GM13977 (cell line): Measurements from ENCODE around the gene OPN4.

ENCODE experiments used
- DNase-seq: peaks from one replicate; pipeline ENCODE4 v3.0.0; 2012; ENCODE audit warnings: low spot score
- CTCF ChIP-seq: IDR thresholded peaks from 2 replicates; pipeline ENCODE4 v1.5.1; 2012; ENCODE audit warnings: mild to moderate bottlenecking, control low read depth; ENCODE audit not compliant: insufficient read depth; ENCODE audit errors: extremely low read depth, missing control alignments
- in situ Hi-C: fragments of 300-500 bp; cut with MboI; formaldehyde crosslinking; loops from one replicate; pipeline ENCODE4 v1.12.0; 2022; ENCODE audit warnings: low sequenced_read_pairs, low pct_unique_long_range_greater_than_20kb, mixed read lengths, inconsistent platforms; ENCODE audit not compliant: unreplicated experiment

The OPN4 gene

GRCh38 chr10:86654411-86655172, at the start of gene OPN4:
Gene OPN4 (plus strand): TSS chr10:86654547. CDS start chr10:86654784, 237 bp downstream.
- in situ Hi-C loops = no loop called here
- no peak for DNase-seq
- no peak for TF ChIP-seq CTCF

GRCh38 chr10:86607674-86608073, 46.7 kb upstream of the OPN4 start:
- no peak for TF ChIP-seq CTCF
- in situ Hi-C loops = no loop called here
- DNase-seq = no peak

- in situ Hi-C loops = no loop called here
- TF ChIP-seq CTCF = no peak
- DNase-seq = no peak
Observed at GRCh38 chr10:86609920-86610319, 44.4 kb upstream of the OPN4 start.

GRCh38 chr10:86611386-86611785, 43.0 kb upstream of the OPN4 start:
- in situ Hi-C loops = no loop called here
- no peak for TF ChIP-seq CTCF
- DNase-seq = no peak

- no peak for DNase-seq
- TF ChIP-seq CTCF = no peak
- in situ Hi-C loops = no loop called here
Observed at GRCh38 chr10:86613096-86613495, 41.3 kb upstream of the OPN4 start.

GRCh38 chr10:86613905-86614304, 40.4 kb upstream of the OPN4 start:
- no peak for TF ChIP-seq CTCF
- no peak for DNase-seq
- in situ Hi-C loops = no loop called here
